8988T (cell line): ENCODE data around the gene SOX14.

Source experiments
- DNase-seq: peaks from one replicate; pipeline ENCODE4 v3.0.0; 2011

SOX14 gene

DNA sequence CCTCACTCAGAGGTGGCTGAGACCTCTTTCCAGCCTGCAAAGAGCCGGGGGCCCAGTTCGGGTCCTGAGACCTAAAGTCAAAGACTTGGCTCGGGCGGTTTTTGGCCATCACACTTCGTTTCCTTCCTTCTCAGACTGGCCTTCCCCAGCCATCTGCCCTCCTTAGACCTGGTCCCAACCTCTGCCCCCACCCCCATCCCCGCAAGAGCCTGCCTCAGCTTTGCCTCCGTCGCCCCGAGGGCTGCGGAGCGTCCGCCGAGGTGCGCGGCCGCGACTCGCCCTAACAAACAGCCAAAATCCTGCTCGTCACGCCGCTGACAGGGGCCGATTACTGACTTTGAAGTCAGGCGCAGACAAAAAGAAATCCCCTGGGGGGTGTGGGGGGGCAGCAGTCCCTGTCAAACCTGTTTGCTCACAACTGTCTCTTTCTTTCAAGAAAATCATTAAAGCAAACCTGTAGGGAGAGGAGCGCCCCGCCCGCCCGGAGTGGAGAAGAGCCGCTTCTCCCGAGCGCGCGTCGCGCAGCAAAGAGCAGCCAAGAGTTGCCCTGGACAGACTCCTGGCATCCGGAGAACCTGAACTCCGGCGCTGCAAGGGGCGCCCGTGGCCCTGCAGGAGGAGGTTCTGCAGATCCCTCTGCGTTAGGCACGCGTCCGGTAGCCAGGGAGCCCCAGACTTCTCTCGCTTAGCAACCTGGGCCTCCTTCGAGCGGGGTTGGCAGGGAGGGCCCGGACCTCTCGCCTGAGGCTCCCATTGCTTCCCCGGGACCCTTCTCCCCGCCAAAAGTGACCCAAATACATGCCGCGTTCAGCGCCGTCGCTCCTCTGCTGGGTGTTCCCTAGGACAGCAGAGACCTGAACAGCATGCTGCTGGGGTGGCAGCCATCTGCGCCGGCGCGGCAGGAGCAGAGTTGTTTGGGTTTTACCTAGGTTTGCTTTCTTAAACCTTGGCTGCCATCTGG is 4.5 kb downstream of the SOX14 start:
- DNase-seq: no peak

DNA sequence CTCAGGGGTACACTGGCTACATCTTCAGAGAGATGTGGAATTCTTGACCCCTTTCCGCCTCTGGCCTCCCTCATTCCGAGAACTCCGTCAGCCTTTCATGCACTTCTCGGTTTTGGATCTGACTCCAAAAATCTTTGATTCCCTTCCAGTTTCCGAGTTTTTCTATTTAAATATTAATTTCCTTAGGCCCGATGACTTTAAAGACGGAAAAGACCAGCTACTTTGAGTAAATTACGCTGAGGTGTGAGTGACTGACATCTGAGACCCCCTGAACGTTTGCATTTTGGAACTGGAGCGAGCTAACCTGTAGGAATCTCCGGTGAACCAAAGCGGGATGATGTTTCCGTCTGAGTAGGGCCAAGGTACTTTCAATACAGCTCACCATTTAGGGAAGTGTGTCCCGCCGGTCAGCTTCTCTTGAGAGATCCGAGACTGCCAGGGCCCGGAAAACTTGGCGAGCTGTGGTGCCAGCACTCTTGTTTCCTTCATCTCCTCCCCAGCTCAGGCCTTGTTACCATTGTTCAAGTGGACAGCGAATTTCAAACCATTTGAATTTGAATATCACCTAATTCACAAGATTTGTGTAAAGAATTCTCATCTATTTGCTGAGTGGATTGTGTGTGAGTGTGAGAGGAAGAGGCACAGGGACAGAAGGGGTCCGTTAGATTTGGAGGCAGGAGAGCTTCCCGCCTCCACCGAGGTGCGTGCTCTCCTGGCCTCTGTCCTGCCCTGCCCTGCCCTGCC is 5.4 kb downstream of the SOX14 start:
- no peak for DNase-seq

DNA sequence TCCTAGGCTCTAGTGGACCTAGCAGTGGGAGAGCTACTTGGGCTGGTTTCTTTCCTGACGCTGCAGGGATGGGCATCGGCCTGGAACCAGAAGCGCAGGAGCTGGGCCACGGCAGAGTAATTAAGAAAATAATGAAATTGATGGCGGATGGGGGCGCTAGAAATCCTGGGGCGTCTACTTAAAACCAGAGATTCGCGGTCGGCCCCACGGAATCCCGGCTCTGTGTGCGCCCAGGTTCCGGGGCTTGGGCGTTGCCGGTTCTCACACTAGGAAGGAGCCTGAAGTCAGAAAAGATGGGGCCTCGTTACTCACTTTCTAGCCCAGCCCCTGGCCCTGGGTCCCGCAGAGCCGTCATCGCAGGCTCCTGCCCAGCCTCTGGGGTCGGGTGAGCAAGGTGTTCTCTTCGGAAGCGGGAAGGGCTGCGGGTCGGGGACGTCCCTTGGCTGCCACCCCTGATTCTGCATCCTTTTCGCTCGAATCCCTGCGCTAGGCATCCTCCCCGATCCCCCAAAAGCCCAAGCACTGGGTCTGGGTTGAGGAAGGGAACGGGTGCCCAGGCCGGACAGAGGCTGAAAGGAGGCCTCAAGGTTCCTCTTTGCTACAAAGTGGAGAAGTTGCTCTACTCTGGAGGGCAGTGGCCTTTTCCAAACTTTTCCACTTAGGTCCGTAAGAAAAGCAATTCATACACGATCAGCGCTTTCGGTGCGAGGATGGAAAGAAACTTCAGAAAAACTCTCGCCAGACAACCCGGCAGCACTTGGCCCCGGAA is 6.1 kb downstream of the SOX14 start:
- DNase-seq: no peak

DNA sequence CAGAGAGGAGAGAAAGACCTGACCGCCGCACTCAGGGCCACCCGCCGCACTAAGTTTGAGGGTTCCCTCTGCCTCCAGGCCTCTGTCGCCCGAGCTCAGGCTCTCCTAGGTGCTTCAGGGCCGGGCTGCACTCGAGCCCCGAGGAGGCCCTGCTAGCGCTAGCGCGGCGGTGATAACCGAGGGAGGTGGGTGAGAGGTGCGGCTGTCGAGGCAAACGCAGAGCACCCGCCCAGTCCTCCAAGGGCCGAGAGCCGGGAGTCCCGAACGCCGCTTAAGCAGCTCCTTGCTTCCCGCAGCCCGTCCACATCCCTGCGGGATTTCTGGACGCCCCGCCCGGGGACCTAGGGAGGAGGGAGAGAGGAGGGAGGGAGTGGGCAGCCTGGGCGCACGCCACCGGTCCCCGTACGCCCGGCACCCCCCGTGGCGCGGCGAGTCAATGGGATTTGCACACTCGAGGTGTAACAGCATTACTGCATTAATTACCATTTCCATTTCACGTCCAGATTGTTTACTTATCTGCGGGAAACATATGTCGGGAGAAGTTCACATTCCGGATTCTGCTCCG is 6.8 kb downstream of the SOX14 start:
- DNase-seq: no peak

DNA sequence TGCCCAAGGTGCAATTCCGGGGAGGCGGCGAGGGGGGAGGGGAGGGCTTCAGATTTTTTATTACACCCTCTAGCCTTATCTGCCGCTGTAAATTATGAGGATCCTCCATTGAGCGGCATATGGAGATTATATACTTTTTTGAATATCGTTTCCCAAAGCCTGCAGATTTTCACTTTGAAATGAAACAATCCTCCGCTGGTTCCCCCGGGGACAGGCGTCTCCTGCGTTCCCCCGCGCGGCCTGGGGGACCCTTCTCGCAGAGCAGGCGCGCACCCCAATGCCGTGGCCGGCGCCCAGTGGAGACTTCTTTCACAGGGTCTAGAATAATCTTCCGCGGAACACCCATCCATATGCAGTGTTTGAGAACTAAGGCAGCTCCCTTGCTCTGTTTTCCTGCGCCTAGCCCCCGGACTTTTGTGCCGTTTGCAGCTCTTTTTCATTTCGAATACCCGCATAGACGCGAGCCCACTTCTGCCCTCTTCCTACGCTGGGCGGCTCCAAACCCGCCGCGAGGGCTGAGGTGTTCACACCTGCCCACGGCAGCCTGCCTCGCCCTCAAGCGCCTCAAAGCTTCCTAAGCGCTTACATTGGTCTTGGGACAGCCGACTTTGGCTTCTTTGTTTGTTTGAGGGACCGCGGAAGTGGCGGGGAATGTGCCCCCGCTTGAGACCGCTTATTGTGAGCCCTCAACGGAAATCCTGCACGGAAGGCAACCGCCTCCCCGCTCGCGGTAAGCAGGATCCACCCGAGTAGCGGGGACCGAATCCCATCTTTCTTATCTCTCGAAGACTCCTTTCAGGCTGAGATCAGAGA is 7.5 kb downstream of the SOX14 start:
- DNase-seq: no peak

DNA sequence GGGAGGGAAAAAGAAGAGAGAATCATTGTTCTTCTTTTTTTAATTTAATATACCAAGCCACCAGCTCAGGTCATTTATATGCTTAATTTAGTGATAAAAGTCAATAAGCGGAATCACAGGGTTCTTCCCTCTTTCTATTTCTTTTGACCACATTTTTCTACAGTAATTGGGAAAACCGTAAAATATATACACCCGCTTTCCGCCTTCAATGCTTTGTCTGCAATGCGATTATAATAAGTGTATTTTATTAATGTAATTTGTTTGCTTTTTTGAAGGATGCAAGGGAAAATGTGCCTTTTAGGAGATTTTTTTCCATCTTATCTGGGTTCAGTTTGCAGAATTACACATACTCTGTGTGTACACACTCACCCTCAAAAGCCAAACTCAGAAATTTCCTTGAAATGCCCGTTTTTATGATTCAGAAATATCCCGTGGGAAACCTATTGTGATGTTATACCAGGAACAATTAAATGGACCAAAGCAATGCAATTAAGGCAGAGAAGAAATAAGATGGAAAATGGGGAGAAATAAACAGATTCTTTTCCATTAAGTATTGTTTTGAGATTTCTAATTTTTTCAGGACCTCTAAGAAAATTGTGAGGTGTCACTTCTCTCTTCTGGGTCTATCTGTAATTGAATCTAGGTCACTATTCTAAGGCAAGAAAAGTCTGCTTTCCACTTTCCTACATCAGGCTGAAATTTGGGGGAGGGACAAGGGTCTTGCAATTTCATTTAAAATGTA is 8.3 kb downstream of the SOX14 start:
- no peak for DNase-seq

DNA sequence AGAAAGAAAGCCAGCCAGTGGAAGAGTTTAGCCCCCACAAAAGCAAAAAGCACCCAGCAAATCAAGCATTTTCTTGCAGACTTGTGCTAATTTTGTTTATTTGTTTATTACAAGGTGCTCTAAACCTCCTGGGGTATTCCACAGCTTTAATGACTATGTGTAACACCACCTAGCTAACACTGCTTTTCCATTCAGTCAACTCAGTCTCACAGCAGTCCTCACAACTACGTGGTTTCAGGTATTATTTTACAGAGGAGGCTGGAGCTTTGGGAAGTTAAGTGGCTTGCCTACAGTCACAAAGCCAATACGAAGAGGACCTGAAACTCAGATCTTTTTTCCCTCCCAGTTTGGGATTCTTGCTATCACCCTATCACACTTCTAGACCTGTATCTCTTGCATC is 14.8 kb downstream of the SOX14 start:
- DNase-seq: no peak

DNA sequence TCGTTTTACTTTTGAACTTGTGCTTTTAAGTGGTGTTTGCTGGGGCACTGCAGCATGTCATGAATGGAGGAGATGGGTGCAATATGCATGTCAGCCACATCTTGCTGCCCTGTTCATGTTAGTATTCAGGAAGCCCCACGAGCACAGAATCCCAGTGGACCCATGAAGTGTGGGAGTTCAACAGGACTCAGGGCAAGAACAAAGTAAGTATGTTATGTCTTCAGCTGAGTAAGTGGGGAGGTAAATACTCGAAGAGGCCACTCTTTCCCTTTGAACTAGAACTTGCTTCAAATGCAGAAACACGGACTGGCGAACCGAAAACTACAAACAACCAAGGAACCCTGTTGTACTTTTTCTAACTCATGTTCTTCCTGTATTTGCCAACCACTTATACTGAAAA is 23.4 kb downstream of the SOX14 start:
- no peak for DNase-seq

DNA sequence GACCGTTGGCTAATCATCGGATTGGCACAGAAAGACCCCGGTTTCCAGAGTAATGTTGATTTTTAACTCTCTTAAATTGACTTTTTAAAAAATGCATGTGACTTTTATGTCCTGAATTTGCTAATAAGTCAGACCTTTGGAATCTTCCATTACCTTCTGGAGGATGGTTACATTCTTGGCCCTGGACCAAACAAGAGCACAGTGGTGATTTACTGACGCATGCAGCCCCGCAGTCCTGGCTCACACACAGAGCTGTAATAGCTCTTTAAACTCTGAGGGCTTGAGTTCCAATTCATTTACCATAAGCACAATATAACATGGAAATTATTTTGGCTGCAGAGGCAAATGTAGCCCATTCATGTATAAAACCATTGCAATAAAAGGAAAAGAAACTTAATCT is 25.1 kb downstream of the SOX14 start:
- no peak for DNase-seq

DNA sequence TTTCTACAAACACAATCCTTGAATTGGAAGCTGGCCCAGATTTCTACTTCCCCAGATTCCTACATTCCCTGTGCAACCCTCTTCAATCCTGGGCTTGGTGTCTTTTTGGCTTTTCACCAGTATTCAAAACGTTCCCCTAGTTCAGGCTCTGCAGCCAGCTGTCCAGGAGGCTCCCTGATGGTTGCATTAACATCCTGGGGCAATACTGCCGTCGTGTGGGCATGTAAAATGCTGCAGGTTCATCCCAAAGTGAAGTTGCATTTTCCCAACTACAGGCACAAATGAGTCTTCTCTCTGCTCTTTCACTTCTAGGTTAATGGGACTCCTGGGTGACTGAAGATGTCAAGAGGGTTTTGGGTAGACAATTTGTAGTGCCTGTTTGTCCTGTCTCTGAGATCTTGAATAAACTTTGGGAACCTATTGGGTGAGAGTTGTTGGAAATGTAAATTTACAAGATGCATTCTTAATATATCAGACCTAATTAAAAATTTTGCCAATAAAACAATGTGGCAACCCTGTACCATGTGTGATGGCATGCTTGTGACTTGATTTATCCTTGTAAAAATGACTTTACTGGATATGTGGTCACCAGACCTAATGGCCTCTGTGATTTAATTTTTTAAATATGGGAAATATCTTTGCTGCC is 28.6 kb downstream of the SOX14 start:
- DNase-seq: no peak

DNA sequence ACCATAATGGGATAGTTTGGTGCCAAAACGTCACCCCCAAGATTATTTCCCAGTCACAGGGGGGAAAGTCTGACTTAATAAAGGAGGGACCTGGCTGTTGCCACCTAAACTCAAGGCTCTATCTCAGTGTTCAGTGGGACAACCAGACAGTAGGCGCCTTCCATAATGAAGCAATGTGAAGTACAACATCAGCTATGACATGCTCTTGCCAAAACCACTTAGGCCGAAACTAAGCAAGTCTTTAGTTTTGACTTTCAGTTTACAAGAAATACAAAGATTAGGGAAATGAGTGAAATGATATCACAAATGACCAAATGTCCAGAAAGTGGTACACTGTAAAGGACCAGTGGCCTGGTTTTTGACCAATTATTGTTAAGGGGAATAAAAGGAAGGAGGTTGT is 32.9 kb downstream of the SOX14 start:
- no peak for DNase-seq

DNA sequence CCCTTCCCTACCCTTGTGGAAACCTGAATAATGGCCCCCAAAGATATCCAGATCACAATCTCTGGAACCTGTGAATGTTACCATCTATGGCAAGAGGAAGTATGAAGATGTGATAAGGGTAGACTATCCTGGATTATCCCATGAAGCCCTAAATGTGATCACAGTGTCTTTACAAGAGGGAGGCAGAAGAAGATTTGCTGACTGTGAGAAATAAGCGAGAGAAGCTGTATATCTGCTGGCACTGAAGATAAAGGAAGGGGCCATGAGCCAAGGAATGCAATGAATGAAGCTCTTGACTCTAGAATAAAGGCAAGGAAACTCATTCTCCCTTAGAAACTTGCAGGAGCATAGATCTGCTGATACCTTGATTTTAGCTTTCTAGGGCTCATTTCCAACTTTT is 39.1 kb downstream of the SOX14 start:
- DNase-seq: no peak

DNA sequence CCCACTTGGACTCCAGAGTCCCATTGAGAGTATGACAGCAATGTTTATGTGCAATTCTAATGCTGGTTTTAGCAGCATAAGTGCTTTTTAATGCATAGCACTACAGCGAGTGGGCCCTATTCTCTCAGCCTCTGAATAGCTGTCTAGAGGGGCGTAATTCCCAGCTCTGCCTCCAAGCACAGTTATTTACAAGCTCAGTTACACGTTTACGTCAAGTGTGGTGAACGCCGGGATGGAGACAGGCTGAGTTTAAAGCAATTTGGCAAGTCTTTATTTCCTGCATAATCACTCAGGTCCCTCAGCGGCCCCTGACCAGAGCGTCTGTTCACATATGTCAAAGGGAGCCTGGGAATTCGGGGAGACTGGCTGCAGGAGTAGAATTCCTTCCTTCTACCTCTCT is 43.9 kb downstream of the SOX14 start:
- DNase-seq: no peak

DNA sequence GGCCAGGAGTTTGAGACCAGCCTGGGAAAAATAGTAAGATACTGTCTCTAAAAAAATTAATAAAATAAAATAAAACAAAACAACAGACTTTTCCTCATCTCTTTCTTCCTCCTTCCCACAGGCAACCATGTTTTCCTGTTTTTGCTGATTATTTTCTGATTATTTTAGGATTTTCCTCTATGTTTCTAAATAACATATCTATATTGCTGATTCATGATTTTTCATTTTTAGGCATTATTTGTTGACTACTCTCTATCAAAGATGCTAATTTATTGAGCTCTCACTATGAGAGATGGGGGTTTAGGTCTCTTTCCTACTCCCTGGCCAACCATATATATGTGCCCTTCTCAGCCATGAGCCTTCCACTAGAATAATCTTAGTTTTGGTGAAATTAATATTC is 45.4 kb downstream of the SOX14 start:
- no peak for DNase-seq

DNA sequence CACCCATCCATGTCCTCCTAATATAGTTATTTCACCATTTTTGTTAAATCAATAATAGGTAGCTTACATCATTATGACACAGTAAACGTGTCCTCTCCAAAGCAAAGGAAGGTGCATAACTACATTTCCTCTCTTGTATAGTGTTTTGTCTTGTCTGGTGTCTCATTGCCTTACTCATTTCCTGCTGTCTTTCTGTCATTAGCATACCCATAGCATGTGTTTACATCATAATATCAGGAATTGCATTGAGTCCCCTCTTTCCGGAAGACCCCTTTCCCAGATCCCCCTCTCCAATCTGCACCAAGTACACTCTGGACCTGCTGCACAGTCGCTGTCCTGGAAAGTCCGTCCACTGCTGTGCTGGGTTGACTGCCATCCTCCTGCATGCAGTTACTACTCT is 47.9 kb downstream of the SOX14 start:
- no peak for DNase-seq

DNA sequence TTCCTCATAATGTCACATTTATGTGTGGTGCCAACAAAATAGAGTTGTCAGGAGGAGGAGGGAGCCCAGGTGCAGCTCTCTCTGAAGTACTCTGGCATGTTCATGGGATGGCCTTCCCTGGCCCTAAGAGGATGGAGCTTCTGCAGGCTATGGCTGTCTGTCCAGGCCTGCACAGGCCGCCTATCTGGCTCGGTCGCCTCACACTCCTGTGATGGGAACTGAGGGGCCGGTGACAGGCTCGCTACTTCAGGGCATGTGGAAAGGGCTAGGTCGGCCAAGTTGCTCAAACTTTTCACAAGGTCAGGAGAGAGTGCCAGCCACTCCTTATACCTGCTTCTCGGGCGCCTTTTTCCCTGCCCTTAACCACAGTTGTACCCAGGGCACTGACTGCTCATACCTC is 51.1 kb downstream of the SOX14 start:
- DNase-seq: no peak
